Stimulated activated CD8-positive, alpha-beta memory T cell treated with anti-CD3 and anti-CD28 coated beads, Interleukin-15, amount 100 ng/mL, for 4 hours (primary cell): ENCODE data around the gene OR51B6.
"Not testable (repeated sequence)": the region's sequence is repeated elsewhere in the genome, so short reads cannot be mapped to it uniquely, and the experiment has no call there.

ENCODE experiments used
- DNase-seq, 2 donors: peaks; one replicate each; pipeline ENCODE4 v3.0.0-alpha.2; 2020; ENCODE audit warnings: low read depth in 2 of 2

Gene OR51B6

GRCh38 chr11:5351208-5351607 lies at the start of gene OR51B6:
OR51B6 (plus strand) TSS chr11:5351508; CDS start chr11:5351508, 0 bp downstream.
- no peak for DNase-seq

GRCh38 chr11:5301846-5302245 lies 49.5 kb upstream of the OR51B6 start, which contains the start of gene OR51B4:
OR51B4 (minus strand) TSS chr11:5301946; CDS start chr11:5301946, 0 bp downstream.
- no peak for DNase-seq

- DNase-seq: no peak
These were observed 47.7 kb upstream of the OR51B6 start for GRCh38 chr11:5303626-5304025.

GRCh38 chr11:5304046-5304445 lies 47.3 kb upstream of the OR51B6 start:
- DNase-seq: no peak

GRCh38 chr11:5307256-5308019 lies 43.9 kb upstream of the OR51B6 start:
- DNase-seq: no peak

- no peak for DNase-seq
These were observed 40.9 kb upstream of the OR51B6 start for GRCh38 chr11:5310423-5310822.

GRCh38 chr11:5313326-5314023 lies 37.8 kb upstream of the OR51B6 start:
- not testable (repeated sequence) for DNase-seq

- DNase-seq: no peak
These were observed 34.0 kb upstream of the OR51B6 start for GRCh38 chr11:5317292-5317691.

- DNase-seq: no peak
These were observed 27.1 kb upstream of the OR51B6 start, which contains the start of gene OR51B2 for GRCh38 chr11:5324197-5324596. OR51B2 (minus strand) TSS chr11:5324297; CDS start chr11:5324297, 0 bp downstream.

- DNase-seq: no peak
These were observed 16.1 kb upstream of the OR51B6 start for GRCh38 chr11:5335170-5335569.

- no peak for DNase-seq
These were observed 15.0 kb upstream of the OR51B6 start for GRCh38 chr11:5336331-5336730.

- not testable (repeated sequence) for DNase-seq
These were observed 14.1 kb upstream of the OR51B6 start for GRCh38 chr11:5337253-5337652.

GRCh38 chr11:5339771-5340322 lies 11.5 kb upstream of the OR51B6 start:
- DNase-seq: no peak

- no peak for DNase-seq
These were observed 7.6 kb upstream of the OR51B6 start, which contains the start of gene OR51B5 for GRCh38 chr11:5343474-5344335. OR51B5 (minus strand) TSS chr11:5343524; CDS start chr11:5343524, 0 bp downstream.

- DNase-seq: no peak
These were observed 5.5 kb upstream of the OR51B6 start for GRCh38 chr11:5345831-5346230.

- no peak for DNase-seq
These were observed 2.6 kb upstream of the OR51B6 start for GRCh38 chr11:5348551-5349194.

GRCh38 chr11:5349550-5349949 lies 1.8 kb upstream of the OR51B6 start:
- DNase-seq: no peak

GRCh38 chr11:5356031-5356430 lies 4.7 kb downstream of the OR51B6 start:
- not testable (repeated sequence) for DNase-seq

- no peak for DNase-seq
These were observed 10.8 kb downstream of the OR51B6 start for GRCh38 chr11:5362017-5362625.

GRCh38 chr11:5363679-5364078 lies 12.4 kb downstream of the OR51B6 start:
- no peak for DNase-seq

GRCh38 chr11:5364214-5364613 lies 12.9 kb downstream of the OR51B6 start:
- no peak for DNase-seq
